ENCODE data around the gene FOSL1. TPM values are rescaled to one million over a fixed set of nuclear protein-coding genes. Genes with fewer than 3 reads are reported as not detected.

The FOSL1 gene
- total RNA-seq, 2 donors from 2014 or later, result 1.8 TPM; not detected in 1

DNA sequence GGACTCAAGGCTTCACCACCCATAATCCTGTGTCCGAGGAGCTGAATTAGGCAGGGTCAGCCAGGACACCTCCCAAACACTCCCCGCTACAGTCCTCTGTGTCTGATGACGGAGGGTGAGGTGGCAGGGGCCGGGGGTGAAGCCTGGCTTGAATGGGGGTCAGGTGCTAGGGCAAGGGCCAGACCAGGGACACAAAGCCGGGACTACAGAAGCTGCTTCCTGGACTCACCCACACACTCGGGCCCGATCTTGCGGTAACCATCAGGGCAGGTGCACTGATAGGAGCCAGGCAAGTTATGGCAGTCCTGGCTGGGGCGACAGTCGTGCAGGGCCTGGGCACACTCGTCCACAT lies 29.9 kb downstream of the FOSL1 start:
- Histone ChIP-seq H3K4me3 (ENCODE audit: low read length) (no peak overlapping the region), H3K9ac (ENCODE audit: extremely low read depth, low read length, poor library complexity, severe bottlenecking) (no peak overlapping the region), H3K27me3 (ENCODE audit: control insufficient read depth, insufficient read depth, low read length, poor library complexity, severe bottlenecking) (no peaks in the 10 kb centered on the region), H3K27ac (ENCODE audit: low read depth, low read length) (no peak overlapping the region), H3K4me1 (ENCODE audit: control insufficient read depth, insufficient read depth, low read length) (no peaks in the 10 kb centered on the region), H3K9me3 (ENCODE audit: control insufficient read depth, low read length) (no peaks in the 10 kb centered on the region), H3K36me3 (ENCODE audit: control insufficient read depth, insufficient read depth, low read length) (peaks cover 41% of the 10 kb centered on the region)
- TF ChIP-seq, protein P1, sequence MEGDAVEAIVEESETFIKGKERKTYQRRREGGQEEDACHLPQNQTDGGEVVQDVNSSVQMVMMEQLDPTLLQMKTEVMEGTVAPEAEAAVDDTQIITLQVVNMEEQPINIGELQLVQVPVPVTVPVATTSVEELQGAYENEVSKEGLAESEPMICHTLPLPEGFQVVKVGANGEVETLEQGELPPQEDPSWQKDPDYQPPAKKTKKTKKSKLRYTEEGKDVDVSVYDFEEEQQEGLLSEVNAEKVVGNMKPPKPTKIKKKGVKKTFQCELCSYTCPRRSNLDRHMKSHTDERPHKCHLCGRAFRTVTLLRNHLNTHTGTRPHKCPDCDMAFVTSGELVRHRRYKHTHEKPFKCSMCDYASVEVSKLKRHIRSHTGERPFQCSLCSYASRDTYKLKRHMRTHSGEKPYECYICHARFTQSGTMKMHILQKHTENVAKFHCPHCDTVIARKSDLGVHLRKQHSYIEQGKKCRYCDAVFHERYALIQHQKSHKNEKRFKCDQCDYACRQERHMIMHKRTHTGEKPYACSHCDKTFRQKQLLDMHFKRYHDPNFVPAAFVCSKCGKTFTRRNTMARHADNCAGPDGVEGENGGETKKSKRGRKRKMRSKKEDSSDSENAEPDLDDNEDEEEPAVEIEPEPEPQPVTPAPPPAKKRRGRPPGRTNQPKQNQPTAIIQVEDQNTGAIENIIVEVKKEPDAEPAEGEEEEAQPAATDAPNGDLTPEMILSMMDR (conservative IDR thresholded peaks at IDR 0.05), result no peak
- Mint-ChIP-seq H3K4me1 (peaks cover 9% of the 10 kb centered on the region), H3K4me3 (peak overlapping the region; percentile 85), H3K27ac (no peak overlapping the region), H3K9me3 (no peaks in the 10 kb centered on the region), H3K36me3 (ENCODE audit: low read depth) (peaks cover 34% of the 10 kb centered on the region), H3K27me3 (ENCODE audit: insufficient read depth) (no peaks in the 10 kb centered on the region)
- no peak for DNase-seq
- WGBS, 2 experiments (ENCODE audit: insufficient coverage in 1 of 2, insufficient read length in 1 of 2), result 78 to 90% methylated on average over 3 to 11 of the region's 11 CpGs

DNA sequence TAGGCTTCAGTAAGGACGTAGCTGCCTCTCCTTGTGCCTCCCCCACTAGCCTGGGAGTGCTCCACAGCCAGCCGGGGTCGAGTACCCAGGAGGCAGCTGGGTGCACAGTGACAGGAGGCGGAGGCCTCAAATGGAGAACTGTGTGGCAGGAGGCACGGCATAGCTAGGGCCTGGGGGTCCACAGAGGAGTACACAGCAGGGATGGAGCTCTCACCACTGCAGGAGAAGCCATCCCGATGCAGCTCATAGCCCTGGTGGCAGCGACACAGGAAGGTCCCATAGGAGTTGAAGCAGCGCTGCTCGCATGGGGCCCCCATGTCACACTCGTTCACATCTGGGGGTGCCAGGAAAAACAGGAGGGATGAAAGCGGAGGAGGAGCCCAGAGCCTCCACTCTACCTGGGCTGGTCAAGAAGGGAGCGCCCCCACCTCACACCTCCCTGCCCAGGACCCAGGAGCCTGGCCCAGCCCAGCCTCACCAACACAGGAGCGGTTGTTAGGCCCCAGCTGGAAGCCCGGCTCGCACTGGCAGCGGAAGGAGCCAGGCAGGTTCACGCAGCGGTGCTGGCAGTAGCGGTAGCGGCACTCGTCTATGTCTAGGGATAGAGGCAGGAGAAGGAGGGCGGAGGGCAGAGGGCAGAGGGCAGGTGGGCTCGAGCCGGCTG lies 30.4 kb downstream of the FOSL1 start:
- H3K9me3 Mint-ChIP-seq, result no peaks in the 10 kb centered on the region
- no peak overlapping the region for H3K27ac Mint-ChIP-seq
- no peak overlapping the region for H3K4me3 Mint-ChIP-seq
- Histone ChIP-seq H3K36me3 (ENCODE audit: control insufficient read depth, insufficient read depth, low read length) (peaks cover 45% of the 10 kb centered on the region), H3K9me3 (ENCODE audit: control insufficient read depth, low read length) (no peaks in the 10 kb centered on the region), H3K9ac (ENCODE audit: extremely low read depth, low read length, poor library complexity, severe bottlenecking) (no peak overlapping the region), H3K4me3 (ENCODE audit: low read length) (no peak overlapping the region), H3K27ac (ENCODE audit: low read depth, low read length) (no peak overlapping the region), H3K27me3 (ENCODE audit: control insufficient read depth, insufficient read depth, low read length, poor library complexity, severe bottlenecking) (no peaks in the 10 kb centered on the region), H3K4me1 (ENCODE audit: control insufficient read depth, insufficient read depth, low read length) (no peaks in the 10 kb centered on the region)
- H3K4me1 Mint-ChIP-seq, result peaks cover 9% of the 10 kb centered on the region
- H3K27me3 Mint-ChIP-seq (ENCODE audit: insufficient read depth), result no peaks in the 10 kb centered on the region
- no peak for DNase-seq
- TF ChIP-seq, protein P1 (conservative IDR thresholded peaks at IDR 0.05), result no peak
- H3K36me3 Mint-ChIP-seq (ENCODE audit: low read depth), result peaks cover 39% of the 10 kb centered on the region
- WGBS, 2 experiments (ENCODE audit: insufficient coverage in 1 of 2, insufficient read length in 1 of 2), result 92 to 95% methylated on average over 21 to 24 of the region's 24 CpGs

DNA sequence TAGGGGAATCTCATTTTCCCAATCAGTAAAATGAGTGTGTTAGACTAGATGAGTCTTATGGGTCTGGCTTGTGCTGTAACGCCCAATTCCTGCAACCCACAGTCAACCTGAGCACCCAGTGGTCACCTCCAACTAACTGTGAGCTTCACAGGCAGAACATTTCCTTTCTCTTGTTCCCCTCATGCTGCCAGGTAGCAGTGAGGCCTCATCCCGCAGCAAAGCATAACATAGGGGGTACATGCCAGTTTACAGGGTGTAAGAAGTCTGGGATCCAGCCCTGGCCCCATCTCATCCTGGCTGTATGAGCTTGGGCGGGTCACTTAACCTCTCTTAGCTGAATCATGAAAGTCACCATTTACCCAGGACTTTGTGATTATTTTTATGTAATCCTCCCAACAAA lies 31.3 kb downstream of the FOSL1 start:
- TF ChIP-seq, protein P1 (conservative IDR thresholded peaks at IDR 0.05), result no peak
- H3K27me3 ChIP-seq (ENCODE audit: control insufficient read depth, insufficient read depth, low read length, poor library complexity, severe bottlenecking), result no peaks in the 10 kb centered on the region
- H3K4me1 ChIP-seq (ENCODE audit: control insufficient read depth, insufficient read depth, low read length), result no peaks in the 10 kb centered on the region
- no peaks in the 10 kb centered on the region for H3K27me3 Mint-ChIP-seq (ENCODE audit: insufficient read depth)
- no peaks in the 10 kb centered on the region for H3K9me3 ChIP-seq (ENCODE audit: control insufficient read depth, low read length)
- no peak overlapping the region for H3K4me3 Mint-ChIP-seq
- peaks cover 9% of the 10 kb centered on the region for H3K4me1 Mint-ChIP-seq
- no peak overlapping the region for H3K27ac ChIP-seq (ENCODE audit: low read depth, low read length)
- H3K4me3 ChIP-seq (ENCODE audit: low read length), result no peak overlapping the region
- DNase-seq, result no peak
- 96 to 100% methylated on average over 2 to 3 of the region's 3 CpGs for WGBS, 2 experiments (ENCODE audit: insufficient coverage in 1 of 2, insufficient read length in 1 of 2)
- H3K27ac Mint-ChIP-seq, result no peak overlapping the region
- peaks cover 53% of the 10 kb centered on the region for H3K36me3 ChIP-seq (ENCODE audit: control insufficient read depth, insufficient read depth, low read length)
- H3K9me3 Mint-ChIP-seq, result no peaks in the 10 kb centered on the region
- H3K9ac ChIP-seq (ENCODE audit: extremely low read depth, low read length, poor library complexity, severe bottlenecking), result no peak overlapping the region
- peaks cover 46% of the 10 kb centered on the region for H3K36me3 Mint-ChIP-seq (ENCODE audit: low read depth)

Measured in endodermal cell (in vitro differentiated cells).